ENCODE measurements around the gene TSNAXIP1. TPM values are rescaled to one million over a fixed set of nuclear protein-coding genes. Genes with fewer than 3 reads are reported as not detected.

TSNAXIP1 gene
- total RNA-seq, 4 donors from 2014 or later = 0.34 to 1.4 (median 0.87) TPM

- TF ChIP-seq POLR2AphosphoS5 (IDR thresholded peaks at IDR 0.05) (no peak), CTCF (IDR thresholded peaks at IDR 0.05) (no peak), EP300 (IDR thresholded peaks at IDR 0.05) (no peak), POLR2A (IDR thresholded peaks at IDR 0.05) (no peak)
- no peaks in the 10 kb centered on the region for H3K9me3 ChIP-seq
- peaks cover 46% of the 10 kb centered on the region for H3K36me3 ChIP-seq
- H3K27me3 ChIP-seq = no peaks in the 10 kb centered on the region
- H3K4me1 ChIP-seq = peaks cover 37% of the 10 kb centered on the region
- no peak overlapping the region for H3K4me3 ChIP-seq
- DNase-seq (ENCODE audit: low spot score in 2 of 2) = no peak
- H3K27ac ChIP-seq = no peak overlapping the region
- 100% methylated on average over 1 of the region's 2 CpGs for WGBS
Measured at GRCh38 chr16:67864594-67864993, 57.9 kb downstream of the TSNAXIP1 start.

GRCh38 chr16:67865318-67865717 is 58.6 kb downstream of the TSNAXIP1 start:
- WGBS = 92% methylated on average over 2 of the region's 2 CpGs
- no peak for DNase-seq (ENCODE audit: low spot score in 2 of 2)
- Histone ChIP-seq H3K36me3 (peaks cover 53% of the 10 kb centered on the region), H3K4me1 (peaks cover 37% of the 10 kb centered on the region), H3K27me3 (no peaks in the 10 kb centered on the region), H3K9me3 (no peaks in the 10 kb centered on the region), H3K4me3 (no peak overlapping the region), H3K27ac (no peak overlapping the region)
- no peak for TF ChIP-seq CTCF (IDR thresholded peaks at IDR 0.05)
- TF ChIP-seq POLR2AphosphoS5 (IDR thresholded peaks at IDR 0.05) = no peak
- TF ChIP-seq EP300 (IDR thresholded peaks at IDR 0.05) = no peak
- no peak for TF ChIP-seq POLR2A (IDR thresholded peaks at IDR 0.05)

- 93% methylated on average over 6 of the region's 6 CpGs for WGBS
- Histone ChIP-seq H3K27me3 (no peaks in the 10 kb centered on the region), H3K4me3 (no peak overlapping the region), H3K36me3 (peaks cover 63% of the 10 kb centered on the region), H3K4me1 (peaks cover 17% of the 10 kb centered on the region), H3K27ac (no peak overlapping the region), H3K9me3 (no peaks in the 10 kb centered on the region)
- DNase-seq (ENCODE audit: low spot score in 2 of 2) = no peak
- TF ChIP-seq CTCF (IDR thresholded peaks at IDR 0.05) = no peak
- no peak for TF ChIP-seq EP300 (IDR thresholded peaks at IDR 0.05)
- no peak for TF ChIP-seq POLR2A (IDR thresholded peaks at IDR 0.05)
- TF ChIP-seq POLR2AphosphoS5 (IDR thresholded peaks at IDR 0.05) = no peak
Measured at GRCh38 chr16:67868290-67868689, 61.6 kb downstream of the TSNAXIP1 start.

- 85% methylated on average over 7 of the region's 7 CpGs for WGBS
- peaks cover 63% of the 10 kb centered on the region for H3K36me3 ChIP-seq
Measured at GRCh38 chr16:67869653-67870052, 63.0 kb downstream of the TSNAXIP1 start.

GRCh38 chr16:67871256-67871655 is 64.6 kb downstream of the TSNAXIP1 start:
- no peak overlapping the region for H3K4me3 ChIP-seq
- H3K4me1 ChIP-seq = peaks cover 38% of the 10 kb centered on the region
- DNase-seq (ENCODE audit: low spot score in 2 of 2) = no peak
- WGBS = 29% methylated on average over 1 of the region's 3 CpGs
- TF ChIP-seq POLR2A (IDR thresholded peaks at IDR 0.05) (no peak), EP300 (IDR thresholded peaks at IDR 0.05) (no peak), CTCF (IDR thresholded peaks at IDR 0.05) (no peak), POLR2AphosphoS5 (IDR thresholded peaks at IDR 0.05) (no peak)
- H3K27ac ChIP-seq = peak overlapping the region; percentile 10
- no peaks in the 10 kb centered on the region for H3K27me3 ChIP-seq
- peaks cover 49% of the 10 kb centered on the region for H3K36me3 ChIP-seq
- H3K9me3 ChIP-seq = no peaks in the 10 kb centered on the region

More at GRCh38 chr16:67869653-67870052, 63.0 kb downstream of the TSNAXIP1 start:
- no peak overlapping the region for H3K4me3 ChIP-seq
- DNase-seq (ENCODE audit: low spot score in 2 of 2) = no peak
- H3K27ac ChIP-seq = no peak overlapping the region
- H3K27me3 ChIP-seq = no peaks in the 10 kb centered on the region
- H3K4me1 ChIP-seq = peaks cover 22% of the 10 kb centered on the region
- H3K9me3 ChIP-seq = no peaks in the 10 kb centered on the region
- TF ChIP-seq POLR2AphosphoS5 (IDR thresholded peaks at IDR 0.05) (no peak), CTCF (IDR thresholded peaks at IDR 0.05) (no peak), EP300 (IDR thresholded peaks at IDR 0.05) (no peak), POLR2A (IDR thresholded peaks at IDR 0.05) (no peak)

All from suprapubic skin (tissue), 4 donors.